Measurements from ENCODE around the gene KAT2B.
"Not testable (repeated sequence)": the region's sequence is repeated elsewhere in the genome, so short reads cannot be mapped to it uniquely, and the experiment has no call there.

Gene KAT2B

DNA sequence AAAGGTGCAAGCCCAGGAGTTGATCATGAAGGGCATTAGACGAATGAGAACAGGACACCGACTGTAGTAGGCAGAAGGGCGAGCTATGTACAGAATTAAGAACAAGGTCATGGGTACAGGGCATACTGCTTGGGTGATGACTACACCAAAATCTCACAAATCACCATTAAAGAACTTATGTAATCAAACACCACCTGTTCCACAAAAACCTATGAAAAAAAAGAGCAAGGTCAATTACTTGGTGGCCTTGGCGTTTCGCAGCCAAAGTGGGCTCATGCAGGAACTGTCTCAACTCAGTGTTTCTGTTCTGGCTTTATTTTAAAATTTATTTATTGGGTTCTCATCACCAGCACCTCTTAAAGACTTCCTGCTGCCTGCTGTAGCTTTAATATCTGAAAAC, 2.1 kb downstream of the KAT2B start:
- no peak for DNase-seq

DNA sequence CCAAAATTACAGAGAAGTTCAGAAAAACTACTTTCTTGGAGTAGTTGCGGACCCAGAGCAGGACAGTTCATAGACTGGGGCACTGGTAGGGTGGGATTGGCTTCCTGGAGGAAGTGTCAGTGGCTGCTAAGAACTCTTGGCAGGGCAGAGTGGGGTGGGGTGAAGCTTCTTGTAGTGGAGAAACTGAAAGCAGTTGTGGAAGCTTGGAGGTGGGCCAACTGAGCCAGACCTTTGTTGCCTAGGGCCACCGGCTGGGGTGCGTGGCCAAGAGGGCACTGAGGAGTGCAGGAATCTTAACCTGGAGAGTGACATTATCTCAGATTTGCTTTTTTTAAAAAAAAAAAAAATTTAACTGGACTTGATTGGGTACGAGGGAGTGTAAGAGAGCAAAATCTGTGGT, 3.1 kb downstream of the KAT2B start:
- DNase-seq, result peak; percentile 7

DNA sequence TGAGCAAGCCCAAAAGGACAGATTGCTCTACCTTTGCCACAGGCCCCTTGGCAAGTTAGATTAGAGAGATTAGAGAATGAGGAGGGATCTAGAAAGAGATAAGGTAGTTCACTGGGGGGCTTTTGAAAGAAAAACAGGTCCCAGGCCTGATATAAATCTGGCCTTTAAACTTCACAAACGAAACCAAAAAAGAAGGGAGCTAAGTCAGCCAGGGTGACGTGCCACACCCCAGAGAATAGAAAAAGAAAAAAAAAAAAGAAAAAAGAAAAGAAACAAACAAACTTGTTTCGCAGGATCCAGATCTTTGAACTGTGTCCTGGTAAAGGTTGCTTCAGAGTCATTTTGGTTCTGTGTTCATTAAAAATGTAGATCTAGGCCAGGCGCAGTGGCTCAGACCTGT, 3.6 kb downstream of the KAT2B start:
- DNase-seq, result no peak

DNA sequence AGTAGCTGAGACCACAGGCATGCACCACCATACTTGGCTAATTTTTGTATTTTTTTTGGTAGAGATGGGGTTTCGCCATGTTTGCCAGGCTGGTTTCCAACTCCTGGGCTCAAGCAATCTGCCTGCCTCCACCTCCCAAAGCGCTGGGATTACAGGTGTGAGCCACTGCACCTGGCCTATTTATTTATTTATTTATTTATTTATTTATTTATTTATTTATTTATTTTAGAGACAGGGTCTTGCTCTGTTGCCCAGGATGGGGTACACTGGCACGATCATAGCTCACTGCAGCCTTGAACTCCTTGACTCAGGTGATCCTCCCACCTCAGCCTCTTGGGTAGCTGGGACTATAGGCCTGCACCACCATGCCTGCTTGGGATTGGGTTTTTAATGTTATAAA, 4.9 kb downstream of the KAT2B start:
- DNase-seq, result not testable (repeated sequence)

DNA sequence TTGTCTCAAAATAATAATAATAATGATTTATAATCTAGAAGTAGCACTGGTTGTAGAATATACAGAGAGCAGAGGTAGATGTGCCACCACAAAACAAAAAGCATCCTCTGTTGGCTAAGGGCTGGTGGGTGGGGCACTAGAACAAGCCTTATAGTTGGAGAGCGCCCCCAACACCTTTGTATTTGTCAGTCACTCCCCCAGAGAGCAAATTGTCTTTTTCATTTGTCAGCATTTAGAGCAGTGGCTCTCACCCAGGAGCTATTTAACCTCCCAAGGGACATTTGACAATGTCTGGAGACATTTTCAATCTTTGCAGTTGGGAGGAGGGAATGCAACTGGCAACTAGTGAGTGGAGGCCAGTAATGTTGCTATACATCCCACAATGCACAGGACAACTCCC, 6.3 kb downstream of the KAT2B start:
- no peak for DNase-seq

DNA sequence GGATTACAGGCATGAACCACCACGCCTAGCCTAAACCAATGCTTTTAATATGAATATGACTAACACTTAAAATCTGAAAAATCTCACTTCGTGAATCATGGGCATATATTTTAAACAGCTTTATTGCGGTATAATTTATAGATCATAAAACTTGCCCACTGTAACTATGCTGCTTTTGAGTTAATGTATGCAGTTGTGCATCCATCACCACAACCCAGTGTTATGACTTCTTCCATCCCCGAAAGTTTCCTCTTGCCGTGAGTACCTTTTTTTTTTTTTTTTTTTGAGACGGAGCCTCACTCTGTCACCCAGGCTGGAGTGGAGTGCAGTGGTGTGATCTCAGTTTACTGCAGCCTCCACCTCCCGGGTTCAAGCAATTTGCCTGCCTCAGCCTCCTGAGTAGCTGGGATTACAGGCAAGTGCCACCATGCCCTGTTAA, 7.1 kb downstream of the KAT2B start:
- DNase-seq, result no peak

DNA sequence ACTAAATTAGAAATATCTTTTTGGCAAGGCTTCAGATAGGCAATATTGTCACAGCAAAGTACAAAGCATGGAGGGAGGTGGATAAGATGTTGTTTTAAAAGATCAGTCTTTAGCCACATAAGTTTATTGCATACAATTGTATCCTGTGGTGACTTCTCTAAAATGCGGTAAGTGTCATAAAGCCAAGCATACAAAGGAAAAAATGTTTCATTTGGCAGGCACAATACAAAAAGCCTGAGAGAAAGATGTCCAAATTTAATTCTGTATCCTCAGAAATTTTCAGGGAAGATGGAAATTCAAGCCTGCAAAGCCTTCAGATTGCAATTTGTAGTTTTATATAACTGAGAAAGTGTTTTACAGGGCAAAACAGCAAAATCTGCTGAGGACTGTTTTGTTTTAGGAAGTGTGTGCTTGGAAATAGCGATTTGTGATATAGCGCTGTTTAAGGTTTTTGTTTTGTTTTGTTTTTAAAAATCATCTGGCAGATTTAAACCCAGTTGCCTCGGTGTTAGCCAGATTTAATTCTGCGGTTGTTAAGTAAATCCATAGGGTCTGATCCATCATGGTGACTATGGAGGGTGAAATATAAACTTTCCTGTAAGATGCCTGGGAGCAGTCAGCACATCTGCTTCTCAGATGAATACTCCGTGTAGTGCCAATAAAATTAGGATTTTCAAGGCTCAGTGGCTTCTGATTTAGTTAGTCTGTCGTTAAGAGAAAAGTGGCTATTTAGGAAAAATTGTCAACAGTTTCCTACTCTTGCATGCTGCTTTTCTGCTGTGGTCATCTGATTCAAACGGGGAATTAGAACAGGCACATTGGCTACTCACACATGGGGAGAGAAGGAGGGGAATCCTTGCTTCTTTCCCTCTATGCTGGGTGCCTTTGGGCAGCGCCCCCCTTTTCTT, 8.0 kb downstream of the KAT2B start:
- no peak for DNase-seq

DNA sequence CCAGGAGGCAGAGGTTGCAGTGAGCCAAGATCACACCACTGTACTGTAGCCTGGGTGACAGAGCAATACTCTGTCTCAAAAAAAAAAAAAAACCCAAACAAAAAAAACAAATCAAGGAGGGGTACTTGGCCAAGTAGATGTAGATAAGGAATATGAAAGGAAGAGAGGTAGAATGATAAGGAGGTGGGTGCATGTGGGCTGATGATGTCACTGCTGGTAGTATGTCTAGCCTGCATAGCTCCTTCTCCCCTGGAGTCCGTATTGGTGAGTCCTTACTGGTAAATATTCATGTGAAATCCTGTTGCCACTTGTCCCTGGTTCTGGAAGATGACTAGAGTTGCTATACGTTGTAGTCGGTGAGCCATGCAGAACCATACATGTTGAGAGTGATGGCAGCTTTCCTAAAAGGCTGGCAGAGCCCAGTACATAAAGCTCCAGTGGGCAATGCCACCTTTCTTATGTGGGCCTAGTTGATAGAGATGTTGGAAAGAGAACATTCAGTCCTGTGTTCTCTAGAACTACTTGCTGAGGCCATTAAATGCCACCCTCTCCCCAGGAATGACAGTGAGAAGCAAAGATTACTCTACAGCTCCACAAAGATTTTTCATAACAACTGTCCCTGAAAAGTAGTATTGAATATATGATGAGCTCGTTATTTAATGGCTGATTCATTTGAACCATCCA, 11.0 kb downstream of the KAT2B start:
- no peak for DNase-seq

DNA sequence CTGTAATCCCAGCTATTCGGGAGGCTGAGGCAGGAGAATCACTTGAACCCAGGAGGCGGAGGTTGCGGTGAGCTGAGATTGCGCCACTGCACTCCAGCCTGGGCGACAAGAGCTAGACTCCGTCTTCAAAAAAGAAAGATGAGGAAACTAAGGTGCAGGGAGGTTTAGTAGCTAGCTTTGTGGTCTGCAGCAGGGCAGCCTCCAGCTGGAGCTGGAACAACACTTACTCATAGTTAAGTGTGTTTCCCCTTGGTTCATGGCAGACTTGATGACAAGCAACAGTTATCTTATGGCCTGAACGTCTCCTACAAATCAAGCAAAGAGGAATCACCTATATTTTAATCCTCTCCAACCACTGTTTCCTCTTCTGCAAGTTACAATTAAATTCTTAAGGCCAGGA, 12.6 kb downstream of the KAT2B start:
- no peak for DNase-seq

DNA sequence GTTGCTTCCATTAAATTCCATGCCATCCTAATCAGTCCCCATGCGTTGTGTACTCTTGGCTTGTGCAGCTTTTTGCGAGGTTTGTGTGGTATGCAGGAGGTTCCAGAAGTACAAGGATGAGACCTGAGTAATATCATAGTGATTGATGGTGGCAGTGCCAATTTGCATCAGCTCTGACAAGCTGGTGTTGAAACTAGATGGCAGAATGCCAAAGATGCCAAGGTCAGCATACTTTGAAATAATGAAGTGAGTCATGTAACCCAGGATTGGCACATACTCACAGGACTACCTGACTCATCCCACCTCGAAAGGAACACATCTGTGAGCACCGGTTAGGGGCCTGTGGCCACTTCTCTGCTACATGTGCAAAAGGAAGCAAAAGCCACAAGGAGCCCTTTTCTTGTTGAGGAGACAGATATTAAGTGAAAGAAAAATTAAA, 14.3 kb downstream of the KAT2B start:
- no peak for DNase-seq

DNA sequence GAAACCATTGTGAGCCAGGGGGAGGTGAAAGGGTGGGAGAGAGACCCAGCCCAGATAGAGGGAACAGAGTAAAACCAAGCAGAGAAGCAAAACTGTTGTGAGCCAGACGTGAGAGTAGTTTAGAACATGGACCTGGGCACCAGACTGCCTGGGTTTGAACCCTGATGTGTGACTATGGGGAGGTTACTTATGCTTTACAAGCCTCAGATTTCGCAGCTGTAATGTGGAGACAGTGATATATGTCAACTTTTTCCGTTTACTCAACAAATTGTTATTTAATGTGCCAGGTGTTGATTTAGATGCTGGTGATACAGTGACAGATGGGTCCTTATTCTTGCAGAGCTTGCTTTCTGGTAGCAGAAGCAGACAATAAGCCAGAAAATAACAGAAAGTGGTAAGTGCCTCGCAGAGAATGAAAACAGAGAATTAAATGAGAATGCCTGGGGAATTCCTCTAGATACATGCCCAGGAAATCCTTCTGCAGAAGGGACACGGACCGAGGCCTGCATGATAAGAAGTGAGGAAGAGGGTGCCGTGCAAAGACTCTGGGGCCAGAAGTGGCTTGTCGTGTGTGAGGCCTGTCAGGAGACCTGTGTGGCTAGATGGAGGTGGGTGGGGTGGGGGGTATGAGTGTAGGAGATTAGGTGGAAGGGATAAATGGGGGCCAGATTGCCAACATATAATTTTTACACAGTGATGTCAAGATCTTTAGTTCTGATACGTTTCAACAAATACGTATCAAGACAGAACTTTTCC, 15.0 kb downstream of the KAT2B start:
- no peak for DNase-seq

DNA sequence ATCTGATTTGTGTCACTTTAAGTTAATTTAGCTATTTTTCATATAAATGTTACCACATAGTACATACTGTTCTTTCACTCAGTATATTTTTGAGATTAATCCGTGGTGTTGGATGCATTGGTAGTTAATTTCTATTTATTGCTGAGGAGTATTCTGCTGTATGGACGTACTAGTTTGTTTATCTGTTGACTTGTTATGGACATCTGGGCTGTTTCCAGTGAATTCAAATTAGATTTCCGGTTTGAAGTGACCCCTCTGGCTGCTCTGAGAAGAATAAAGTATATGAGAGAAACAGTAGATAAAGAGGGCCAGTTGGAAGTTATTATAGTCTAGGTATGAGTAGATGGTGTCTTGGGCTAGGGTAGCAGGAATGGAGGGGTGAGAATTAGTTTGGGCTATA, 15.6 kb downstream of the KAT2B start:
- no peak for DNase-seq

DNA sequence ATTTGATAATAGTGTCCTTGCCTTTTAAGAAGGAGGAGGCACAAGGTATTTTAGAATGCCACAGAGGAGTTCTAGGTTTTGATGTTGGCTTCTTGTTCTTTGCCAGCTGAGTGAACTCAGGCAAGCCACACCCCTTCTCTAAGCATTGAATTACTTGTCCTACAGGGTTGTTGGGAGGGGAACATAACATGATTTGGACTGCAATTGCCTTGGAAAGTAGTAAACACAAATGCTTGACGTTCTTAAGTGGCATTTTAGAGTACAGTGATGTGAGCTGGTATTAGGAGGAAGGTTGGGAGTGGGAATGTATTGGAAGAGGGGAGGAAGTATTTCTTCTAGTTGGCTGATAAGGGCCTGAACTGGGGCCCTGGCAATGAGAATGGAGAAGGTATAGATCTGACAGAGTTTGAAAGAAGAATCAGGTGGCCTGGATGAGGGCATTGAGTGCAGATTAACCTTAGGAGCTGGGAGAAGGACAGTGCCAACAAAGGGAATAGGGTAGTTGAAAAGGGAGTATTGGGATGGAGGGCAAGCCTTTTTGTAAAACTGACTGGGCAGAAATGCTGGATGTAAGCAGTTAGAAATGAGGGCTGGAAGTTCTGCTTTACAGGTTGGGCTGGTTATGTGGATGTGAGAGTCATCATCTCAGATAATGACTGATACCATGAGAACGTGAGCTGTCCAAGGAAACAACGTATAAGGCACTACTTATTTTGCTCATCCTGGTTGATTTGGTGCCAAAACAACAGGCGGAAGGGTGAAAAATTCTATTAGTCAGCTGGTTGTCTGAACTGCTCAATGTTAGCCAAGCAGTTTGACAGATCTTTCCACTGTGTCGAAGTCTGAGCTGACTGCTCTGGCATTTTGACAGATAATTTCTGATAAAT, 16.7 kb downstream of the KAT2B start:
- no peak for DNase-seq

DNA sequence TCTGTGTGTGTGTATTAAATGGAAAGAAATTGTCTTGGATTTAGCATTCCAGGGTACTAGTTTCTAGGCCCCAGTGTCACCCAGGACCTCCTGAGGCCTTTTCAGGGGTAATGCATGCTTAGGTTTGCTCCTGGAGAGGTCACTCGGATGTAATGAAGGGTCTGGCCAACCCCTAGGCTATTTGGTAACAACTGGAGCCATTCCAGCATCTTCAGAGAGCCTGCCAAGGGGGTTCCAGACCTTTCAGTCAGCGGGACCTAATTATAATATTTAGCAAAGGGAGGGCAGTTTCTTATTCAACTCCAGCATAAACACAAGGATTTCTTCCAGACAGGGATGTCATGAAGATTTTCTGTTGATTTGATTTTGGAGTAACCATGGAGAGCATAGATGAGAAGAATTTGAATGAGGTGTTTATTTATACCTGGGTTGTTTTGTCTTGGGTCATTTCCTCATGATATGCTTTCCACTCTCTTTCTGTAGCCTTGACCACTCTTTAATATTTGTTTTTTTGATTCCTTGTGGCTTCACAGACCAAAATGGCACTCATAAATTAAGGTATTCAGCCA, 17.4 kb downstream of the KAT2B start:
- DNase-seq, result no peak

DNA sequence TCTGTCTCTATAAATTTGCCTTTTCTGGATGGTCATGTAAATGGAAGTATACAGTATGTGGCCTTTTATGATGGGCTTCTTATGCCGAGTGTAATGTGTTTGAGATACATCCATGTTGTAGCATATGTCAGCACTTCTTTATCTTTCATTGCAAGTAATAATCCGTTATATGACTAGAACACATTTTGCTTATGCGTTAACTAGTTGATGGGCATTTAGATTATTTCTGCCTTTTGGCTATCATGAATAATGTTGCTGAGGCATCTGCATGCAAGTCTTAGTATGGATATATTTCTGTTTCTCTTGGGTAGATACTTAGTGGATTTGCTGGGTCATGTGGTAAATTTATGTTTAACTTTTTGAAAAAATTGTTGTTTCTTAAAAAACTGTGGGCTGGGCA, 19.7 kb downstream of the KAT2B start:
- DNase-seq, result no peak

DNA sequence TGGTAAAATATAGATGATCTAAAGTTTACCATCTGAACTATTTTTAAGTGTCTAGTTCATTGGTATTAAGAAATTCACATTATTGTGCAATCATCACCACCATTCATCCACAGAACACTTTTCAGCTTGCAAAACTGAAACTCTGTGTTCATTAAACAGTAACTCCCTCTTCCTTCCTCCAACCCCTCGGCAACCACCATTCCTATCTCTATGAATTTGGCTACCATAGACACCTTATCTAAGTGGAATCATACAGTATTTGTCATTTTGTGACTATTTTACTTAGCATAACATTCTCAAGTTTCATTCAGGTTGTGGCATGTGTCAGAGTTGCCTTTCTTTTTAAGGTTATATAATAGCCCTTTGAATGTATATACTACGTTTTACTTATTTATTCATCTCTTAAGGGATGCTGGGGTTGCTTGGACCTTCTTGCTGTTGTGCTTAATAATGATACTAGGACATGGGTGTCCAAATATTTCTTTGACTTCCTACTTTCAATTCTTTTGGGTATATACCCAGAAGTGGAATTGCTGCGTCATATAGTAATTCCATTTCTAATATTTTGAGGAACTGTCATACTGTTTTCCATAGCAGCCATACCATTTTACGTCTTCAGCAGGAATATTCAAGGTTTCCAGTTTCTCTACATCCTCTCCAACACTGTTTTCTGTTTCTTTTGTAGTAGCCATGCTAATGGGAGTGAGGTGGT, 20.9 kb downstream of the KAT2B start:
- no peak for DNase-seq

DNA sequence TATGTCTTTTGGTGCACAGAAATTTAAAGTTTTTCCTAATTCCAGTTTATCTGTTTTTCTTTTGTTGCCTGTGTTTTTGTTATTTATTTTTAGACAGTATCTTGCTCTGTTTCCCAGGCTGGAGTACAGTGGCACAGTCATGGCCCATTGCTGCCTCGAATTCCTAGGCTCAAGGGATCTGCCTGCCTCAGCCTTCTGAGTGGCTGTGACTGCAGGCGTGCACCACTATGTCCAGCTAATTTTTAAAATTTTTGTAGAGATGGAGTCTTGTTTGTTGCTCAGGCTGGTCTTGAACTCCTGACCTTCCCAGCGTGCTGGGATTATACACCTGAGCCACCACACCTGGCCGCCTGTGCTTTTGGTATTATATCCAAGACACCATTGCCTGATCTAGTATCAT, 22.8 kb downstream of the KAT2B start:
- DNase-seq, result no peak

DNA sequence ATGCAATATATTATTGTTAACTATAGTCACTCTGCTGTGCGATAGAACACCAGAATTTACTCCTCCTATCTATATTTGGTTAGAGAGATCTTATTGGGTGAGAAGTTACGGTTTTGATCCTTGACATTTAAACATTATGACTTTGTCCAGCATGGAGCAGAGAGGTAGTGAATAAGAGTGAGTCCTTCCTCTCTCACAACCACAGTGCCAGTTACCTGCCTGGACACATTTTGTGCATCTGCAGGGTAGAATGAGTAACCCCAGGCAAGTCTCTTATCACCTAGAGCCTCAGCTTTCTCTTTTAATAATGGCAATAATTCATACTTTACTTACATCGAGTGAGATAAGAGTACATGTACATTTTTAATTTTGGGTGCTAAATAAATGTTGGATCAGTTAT, 24.1 kb downstream of the KAT2B start:
- no peak for DNase-seq

DNA sequence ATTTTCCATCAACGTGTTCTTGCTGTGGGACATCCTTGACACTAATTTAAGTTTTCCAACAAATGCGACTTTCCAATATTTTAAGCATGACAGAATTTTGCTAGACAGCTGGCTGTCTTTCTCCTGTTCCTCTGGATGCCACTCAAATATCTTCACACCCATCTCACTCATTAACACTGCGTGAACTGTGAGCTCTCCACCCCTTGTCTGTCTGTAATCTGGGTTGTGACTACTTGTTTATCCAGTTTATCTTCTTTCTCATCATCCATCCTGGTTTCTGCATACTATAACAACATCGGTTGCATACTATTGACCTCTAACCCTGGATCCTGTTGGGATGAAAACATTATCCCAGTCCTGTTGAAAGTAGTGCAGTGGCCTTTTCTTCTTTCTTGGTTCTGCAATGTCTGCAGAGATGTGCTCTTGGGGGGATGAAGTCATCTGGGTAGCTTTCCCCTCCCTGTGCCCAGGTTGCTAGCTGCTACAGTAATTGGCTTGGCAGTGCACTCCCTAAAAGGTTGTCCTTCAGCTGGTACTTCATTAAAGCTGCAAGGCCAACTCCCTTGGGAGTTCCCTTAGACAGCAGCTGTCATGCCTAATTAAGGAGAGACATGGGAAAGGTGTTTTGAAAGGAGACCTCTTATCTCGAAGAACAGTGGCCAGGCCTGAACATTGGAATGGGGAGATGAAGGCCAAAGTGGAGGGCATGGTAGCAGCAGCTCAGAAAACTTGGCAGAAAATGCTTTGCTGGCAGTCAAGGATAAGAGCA, 24.7 kb downstream of the KAT2B start:
- no peak for DNase-seq

DNA sequence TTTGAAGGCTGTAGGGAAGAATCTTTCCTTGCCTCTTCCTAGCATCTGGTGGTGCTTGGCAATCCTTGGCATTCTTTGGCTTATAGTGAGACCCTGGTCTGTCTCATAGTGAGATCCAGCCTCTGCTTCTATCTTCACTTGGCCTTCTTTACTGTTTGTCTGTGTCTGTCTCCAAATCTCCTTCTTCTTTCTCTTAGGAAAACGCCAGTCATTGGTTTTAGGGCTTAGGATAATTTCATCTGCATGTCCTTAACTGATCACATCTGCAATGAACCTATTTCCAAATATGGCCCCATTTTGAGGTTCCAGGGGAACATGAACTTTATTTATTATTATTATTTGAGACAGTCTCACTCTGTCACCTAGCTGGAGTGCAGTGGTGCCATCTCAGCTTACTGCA, 25.8 kb downstream of the KAT2B start:
- no peak for DNase-seq

Measured in cortex of kidney (tissue), 1 donor.